ENCODE results near the gene CHTF18.

Gene CHTF18

DNA sequence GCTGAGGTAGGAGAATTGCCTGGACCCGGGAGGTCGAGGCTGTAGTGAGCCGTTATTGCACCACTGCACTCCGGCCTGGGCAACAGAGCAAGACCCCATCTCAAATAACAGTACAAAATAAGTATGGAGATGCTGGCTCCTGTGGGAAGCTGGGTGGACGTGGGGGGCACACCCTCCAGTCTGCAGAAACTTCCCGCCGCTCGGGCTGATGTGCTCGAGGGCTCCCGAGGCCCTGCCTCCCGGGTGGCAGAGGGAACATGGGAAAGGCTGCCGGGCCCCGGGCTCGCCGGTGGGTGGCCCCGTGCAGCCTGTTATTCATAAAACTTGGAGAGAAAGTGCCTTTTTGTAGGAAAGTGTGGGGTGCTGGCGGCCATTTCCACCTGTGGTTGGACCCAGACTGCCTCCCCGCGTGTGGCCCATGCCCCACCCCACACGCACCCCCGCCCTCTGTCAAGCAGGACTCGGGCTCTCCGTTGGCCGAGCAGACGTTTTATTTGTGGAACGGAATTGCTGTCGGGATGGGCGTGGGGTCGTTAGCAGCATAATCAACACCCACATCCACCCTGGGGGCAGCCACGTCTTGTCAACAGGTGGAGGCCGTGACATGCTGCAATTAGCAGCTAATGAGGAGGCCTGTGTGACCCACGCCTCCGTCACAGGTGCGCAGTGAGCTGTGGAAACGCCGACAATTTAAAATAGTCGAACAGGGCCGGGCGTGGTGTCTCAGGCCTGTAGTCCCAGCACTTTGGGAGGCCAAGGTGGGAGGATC, 40.3 kb upstream of the CHTF18 start:
- no peak overlapping the region for H2AFZ ChIP-seq (ENCODE audit: low read depth, low read length, severe bottlenecking)
- no peak overlapping the region for H3K9ac ChIP-seq (ENCODE audit: low read length)
- no peaks in the 10 kb centered on the region for H3K36me3 ChIP-seq (ENCODE audit: low read length)
- H3K9me3 ChIP-seq (ENCODE audit: insufficient read depth, low read length), result no peaks in the 10 kb centered on the region
- H3F3A ChIP-seq (ENCODE audit: insufficient read depth), result no peaks in the 10 kb centered on the region
- H3K27ac ChIP-seq (ENCODE audit: low read depth, low read length), result no peak overlapping the region
- H3K79me2 ChIP-seq (ENCODE audit: insufficient read depth, low read length), result no peaks in the 10 kb centered on the region
- H4K20me1 ChIP-seq (ENCODE audit: low read depth, low read length), result no peaks in the 10 kb centered on the region
- TF ChIP-seq, protein P1, sequence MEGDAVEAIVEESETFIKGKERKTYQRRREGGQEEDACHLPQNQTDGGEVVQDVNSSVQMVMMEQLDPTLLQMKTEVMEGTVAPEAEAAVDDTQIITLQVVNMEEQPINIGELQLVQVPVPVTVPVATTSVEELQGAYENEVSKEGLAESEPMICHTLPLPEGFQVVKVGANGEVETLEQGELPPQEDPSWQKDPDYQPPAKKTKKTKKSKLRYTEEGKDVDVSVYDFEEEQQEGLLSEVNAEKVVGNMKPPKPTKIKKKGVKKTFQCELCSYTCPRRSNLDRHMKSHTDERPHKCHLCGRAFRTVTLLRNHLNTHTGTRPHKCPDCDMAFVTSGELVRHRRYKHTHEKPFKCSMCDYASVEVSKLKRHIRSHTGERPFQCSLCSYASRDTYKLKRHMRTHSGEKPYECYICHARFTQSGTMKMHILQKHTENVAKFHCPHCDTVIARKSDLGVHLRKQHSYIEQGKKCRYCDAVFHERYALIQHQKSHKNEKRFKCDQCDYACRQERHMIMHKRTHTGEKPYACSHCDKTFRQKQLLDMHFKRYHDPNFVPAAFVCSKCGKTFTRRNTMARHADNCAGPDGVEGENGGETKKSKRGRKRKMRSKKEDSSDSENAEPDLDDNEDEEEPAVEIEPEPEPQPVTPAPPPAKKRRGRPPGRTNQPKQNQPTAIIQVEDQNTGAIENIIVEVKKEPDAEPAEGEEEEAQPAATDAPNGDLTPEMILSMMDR (IDR thresholded peaks at IDR 0.05; ENCODE audit: insufficient read depth, low read length, poor library complexity, severe bottlenecking), result no peak
- TF ChIP-seq EZH2phosphoT487 (conservative IDR thresholded peaks at IDR 0.05; ENCODE audit: low read length), result no peak
- H3K9me2 ChIP-seq (replicated peaks; ENCODE audit: insufficient read depth, low read length), result no peaks in the 10 kb centered on the region
- no peak overlapping the region for H3K4me2 ChIP-seq (ENCODE audit: low read depth, low read length, poor library complexity, severe bottlenecking)
- H3K27me3 ChIP-seq (ENCODE audit: low read length), result no peaks in the 10 kb centered on the region
- H3K4me3 ChIP-seq (ENCODE audit: insufficient read depth, low read length, poor library complexity, severe bottlenecking), result no peak overlapping the region

DNA sequence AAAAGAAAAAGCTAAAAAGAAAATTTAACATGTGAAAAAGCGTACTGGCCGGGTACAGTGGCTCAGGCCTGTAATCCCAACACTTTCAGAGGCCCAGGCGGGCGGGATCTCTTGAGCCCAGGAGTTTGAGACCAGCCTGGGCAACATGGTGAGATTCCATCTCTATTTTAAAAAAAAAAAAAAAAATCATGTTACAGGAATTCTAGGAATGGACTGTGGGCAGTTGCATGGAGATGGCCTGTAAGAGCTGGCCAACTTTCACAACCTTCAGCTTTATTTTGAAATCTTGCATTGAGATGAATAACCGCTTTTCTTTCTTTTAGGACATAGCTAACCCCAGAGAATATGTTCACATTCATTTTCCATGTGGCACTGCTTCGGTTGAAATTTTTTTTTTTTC, 39.4 kb upstream of the CHTF18 start:
- Histone ChIP-seq H3F3A (ENCODE audit: insufficient read depth) (no peaks in the 10 kb centered on the region), H4K20me1 (ENCODE audit: low read depth, low read length) (no peaks in the 10 kb centered on the region), H3K9me2 (replicated peaks; ENCODE audit: insufficient read depth, low read length) (no peaks in the 10 kb centered on the region), H3K4me2 (ENCODE audit: low read depth, low read length, poor library complexity, severe bottlenecking) (no peak overlapping the region), H3K27ac (ENCODE audit: low read depth, low read length) (no peak overlapping the region), H3K27me3 (ENCODE audit: low read length) (no peaks in the 10 kb centered on the region), H3K36me3 (ENCODE audit: low read length) (no peaks in the 10 kb centered on the region), H3K4me3 (ENCODE audit: insufficient read depth, low read length, poor library complexity, severe bottlenecking) (no peak overlapping the region), H3K9me3 (ENCODE audit: insufficient read depth, low read length) (no peaks in the 10 kb centered on the region), H2AFZ (ENCODE audit: low read depth, low read length, severe bottlenecking) (no peak overlapping the region), H3K9ac (ENCODE audit: low read length) (no peak overlapping the region), H3K79me2 (ENCODE audit: insufficient read depth, low read length) (no peaks in the 10 kb centered on the region)
- TF ChIP-seq EZH2phosphoT487 (conservative IDR thresholded peaks at IDR 0.05; ENCODE audit: low read length), result no peak
- TF ChIP-seq, protein P1 (IDR thresholded peaks at IDR 0.05; ENCODE audit: insufficient read depth, low read length, poor library complexity, severe bottlenecking), result no peak

DNA sequence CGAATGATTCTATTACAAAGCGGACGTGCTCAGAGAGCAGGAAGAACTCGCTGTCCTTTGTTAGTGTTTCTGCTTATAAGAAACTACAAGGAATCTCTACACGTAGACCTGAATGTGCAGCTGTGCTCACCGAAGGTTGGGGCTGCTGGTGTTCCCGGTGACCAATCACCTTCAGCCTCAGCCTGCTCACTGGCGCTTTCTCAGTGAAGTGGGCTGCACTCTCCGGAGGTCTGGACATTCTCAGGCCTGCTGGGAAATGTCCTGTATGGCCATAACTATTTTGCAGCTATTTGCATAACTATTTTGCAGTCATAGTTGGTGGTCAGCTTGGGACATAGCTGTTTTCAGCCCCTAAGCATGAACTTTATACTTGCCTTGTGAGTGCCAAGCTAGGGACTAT, 37.9 kb upstream of the CHTF18 start:
- Histone ChIP-seq H3K4me3 (ENCODE audit: insufficient read depth, low read length, poor library complexity, severe bottlenecking) (no peak overlapping the region), H3K4me2 (ENCODE audit: low read depth, low read length, poor library complexity, severe bottlenecking) (no peak overlapping the region), H3K9me3 (ENCODE audit: insufficient read depth, low read length) (no peaks in the 10 kb centered on the region), H3K27ac (ENCODE audit: low read depth, low read length) (no peak overlapping the region), H3K79me2 (ENCODE audit: insufficient read depth, low read length) (no peaks in the 10 kb centered on the region), H3K9ac (ENCODE audit: low read length) (no peak overlapping the region), H3K36me3 (ENCODE audit: low read length) (no peaks in the 10 kb centered on the region), H2AFZ (ENCODE audit: low read depth, low read length, severe bottlenecking) (no peak overlapping the region), H3K27me3 (ENCODE audit: low read length) (no peaks in the 10 kb centered on the region), H3F3A (ENCODE audit: insufficient read depth) (no peaks in the 10 kb centered on the region), H3K9me2 (replicated peaks; ENCODE audit: insufficient read depth, low read length) (no peaks in the 10 kb centered on the region), H4K20me1 (ENCODE audit: low read depth, low read length) (no peaks in the 10 kb centered on the region)
- no peak for TF ChIP-seq EZH2phosphoT487 (conservative IDR thresholded peaks at IDR 0.05; ENCODE audit: low read length)
- TF ChIP-seq, protein P1 (IDR thresholded peaks at IDR 0.05; ENCODE audit: insufficient read depth, low read length, poor library complexity, severe bottlenecking), result no peak
